HEK293T (cell line): ENCODE measurements around the gene ADCY1.

ENCODE experiments used
- CTCF ChIA-PET: fragments of 350-600 bp; formaldehyde crosslinking; extraction: SDS; loops from one replicate; lab custom pipeline; 2021; ENCODE audit warnings: antibody characterized with exemption, inconsistent platforms; lab: Yijun Ruan, JAX
- POLR2A ChIA-PET: fragments of 350-600 bp; formaldehyde crosslinking; extraction: SDS; loops from one replicate; lab custom pipeline; 2020; ENCODE audit warnings: antibody characterized with exemption, inconsistent platforms; lab: Yijun Ruan, JAX
- DNase-seq: peaks from one replicate; pipeline ENCODE4 v3.0.0; 2012; ENCODE audit warnings: mixed read lengths; ENCODE audit errors: extremely low spot score
- ARNT ChIP-seq: fragments of 450-650 bp; IDR thresholded peaks from 2 replicates; pipeline ENCODE4 v1.6.1; 2017; ENCODE audit warnings: mild to moderate bottlenecking
- BHLHE40 ChIP-seq: fragments of 450-650 bp; IDR thresholded peaks from 2 replicates; pipeline ENCODE4 v1.6.1; 2016; ENCODE audit warnings: mild to moderate bottlenecking, moderate library complexity, borderline replicate concordance
- CTBP1 ChIP-seq: fragments of 450-650 bp; IDR thresholded peaks from 2 replicates; pipeline ENCODE4 v1.6.1; 2016; ENCODE audit warnings: borderline replicate concordance
- ELF4 ChIP-seq: fragments of 450-650 bp; IDR thresholded peaks from 2 replicates; pipeline ENCODE4 v1.6.1; 2017; ENCODE audit warnings: antibody characterized with exemption
- FOXA1 ChIP-seq: fragments of 450-650 bp; IDR thresholded peaks from 2 replicates; pipeline ENCODE4 v1.6.1; 2016; ENCODE audit warnings: mild to moderate bottlenecking
- FOXK2 ChIP-seq: fragments of 450-650 bp; IDR thresholded peaks from 2 replicates; pipeline ENCODE4 v1.6.1; 2016; ENCODE audit warnings: mild to moderate bottlenecking
- FOXM1 ChIP-seq: fragments of 450-650 bp; IDR thresholded peaks from 2 replicates; pipeline ENCODE4 v1.6.1; 2017; ENCODE audit warnings: mild to moderate bottlenecking, borderline replicate concordance
- HDGF ChIP-seq: fragments of 450-650 bp; IDR thresholded peaks from 2 replicates; pipeline ENCODE4 v1.6.1; 2017; ENCODE audit warnings: antibody characterized with exemption, borderline replicate concordance
- L3MBTL2 ChIP-seq: fragments of 450-650 bp; conservative IDR thresholded peaks from 2 replicates; pipeline ENCODE4 v1.6.1; 2016; ENCODE audit warnings: mild to moderate bottlenecking
- LEF1 ChIP-seq: fragments of 450-650 bp; IDR thresholded peaks from 2 replicates; pipeline ENCODE4 v1.6.1; 2017; ENCODE audit warnings: mild to moderate bottlenecking, borderline replicate concordance
- NFRKB ChIP-seq: fragments of 450-650 bp; IDR thresholded peaks from 2 replicates; pipeline ENCODE4 v1.6.1; 2016; ENCODE audit warnings: mild to moderate bottlenecking, moderate library complexity
- SP1 ChIP-seq: fragments of 450-650 bp; IDR thresholded peaks from 2 replicates; pipeline ENCODE4 v1.6.1; 2017
- SUZ12 ChIP-seq: fragments of 450-650 bp; IDR thresholded peaks from 2 replicates; pipeline ENCODE4 v1.6.1; 2016; ENCODE audit warnings: mild to moderate bottlenecking
- TARDBP ChIP-seq: fragments of 450-650 bp; IDR thresholded peaks from 2 replicates; pipeline ENCODE4 v1.6.1; 2016
- ZNF384 ChIP-seq: fragments of 450-650 bp; IDR thresholded peaks from 2 replicates; pipeline ENCODE4 v1.6.1; 2016
- TF ChIP-seq, protein P1 (sequence below): fragments of 450-650 bp; IDR thresholded peaks from 2 replicates; pipeline ENCODE4 v1.6.1; 2016

Gene ADCY1

DNA sequence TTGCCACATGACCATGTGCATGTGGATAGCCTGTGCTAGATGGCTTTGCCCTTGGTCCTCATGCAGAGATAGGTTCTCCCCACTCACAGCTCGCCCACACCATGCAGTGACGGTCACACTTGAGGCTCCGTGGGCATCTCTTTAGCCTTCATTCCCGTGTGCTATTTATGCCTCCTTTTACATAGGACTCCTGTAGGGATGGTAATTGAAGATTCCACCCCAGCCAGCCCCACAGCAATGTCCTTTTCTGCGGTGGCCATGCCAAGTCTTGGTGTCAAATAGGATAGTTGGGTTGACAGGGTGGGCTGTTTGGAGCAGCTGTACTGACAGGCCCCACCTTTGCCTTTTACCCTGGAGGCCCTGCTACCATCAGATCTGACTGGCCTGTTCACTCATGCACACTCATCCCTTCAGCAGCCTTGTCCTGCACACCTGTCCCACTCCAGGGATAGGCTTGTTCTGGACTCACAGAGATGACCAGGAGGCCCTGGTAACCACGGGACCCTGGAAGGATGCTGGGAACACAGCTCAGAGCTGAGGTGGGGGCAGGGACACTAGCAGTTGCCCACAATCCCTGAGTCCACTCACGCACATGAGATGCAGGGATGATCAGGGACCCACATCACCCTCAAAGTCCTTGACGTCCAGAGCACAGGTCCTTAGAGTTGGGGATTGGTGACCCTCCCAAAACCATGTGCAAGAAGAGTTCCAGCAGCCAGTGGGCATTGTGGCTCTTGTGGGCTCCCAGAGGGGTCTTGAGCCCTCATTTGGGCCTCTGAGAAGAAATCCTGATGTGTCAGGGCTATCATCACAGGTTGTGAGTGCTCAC, 71.2 kb downstream of the ADCY1 start:
- ChIA-PET CTCF (no interaction called here), POLR2A (no interaction called here)
- no peak for DNase-seq
- TF ChIP-seq NFRKB (no peak), ARNT (no peak), FOXK2 (no peak), TARDBP (no peak), BHLHE40 (no peak), ZNF384 (no peak), HDGF (no peak), FOXA1 (no peak), ELF4 (no peak)
- TF ChIP-seq, protein P1, sequence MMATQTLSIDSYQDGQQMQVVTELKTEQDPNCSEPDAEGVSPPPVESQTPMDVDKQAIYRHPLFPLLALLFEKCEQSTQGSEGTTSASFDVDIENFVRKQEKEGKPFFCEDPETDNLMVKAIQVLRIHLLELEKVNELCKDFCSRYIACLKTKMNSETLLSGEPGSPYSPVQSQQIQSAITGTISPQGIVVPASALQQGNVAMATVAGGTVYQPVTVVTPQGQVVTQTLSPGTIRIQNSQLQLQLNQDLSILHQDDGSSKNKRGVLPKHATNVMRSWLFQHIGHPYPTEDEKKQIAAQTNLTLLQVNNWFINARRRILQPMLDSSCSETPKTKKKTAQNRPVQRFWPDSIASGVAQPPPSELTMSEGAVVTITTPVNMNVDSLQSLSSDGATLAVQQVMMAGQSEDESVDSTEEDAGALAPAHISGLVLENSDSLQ: no peak

GRCh38 chr7:45646207-45646821, 72.1 kb downstream of the ADCY1 start:
- POLR2A ChIA-PET: no interaction called here
- DNase-seq: no peak
- CTCF ChIA-PET: no interaction called here
- TF ChIP-seq FOXK2 (no peak), LEF1 (no peak), FOXA1 (no peak), HDGF (no peak), FOXM1 (no peak), SP1 (no peak), CTBP1 (no peak), ARNT (no peak), SUZ12 (no peak), ZNF384 (no peak), BHLHE40 (no peak), L3MBTL2 (no peak), ELF4 (no peak)
- TF ChIP-seq, protein P1: no peak

DNA sequence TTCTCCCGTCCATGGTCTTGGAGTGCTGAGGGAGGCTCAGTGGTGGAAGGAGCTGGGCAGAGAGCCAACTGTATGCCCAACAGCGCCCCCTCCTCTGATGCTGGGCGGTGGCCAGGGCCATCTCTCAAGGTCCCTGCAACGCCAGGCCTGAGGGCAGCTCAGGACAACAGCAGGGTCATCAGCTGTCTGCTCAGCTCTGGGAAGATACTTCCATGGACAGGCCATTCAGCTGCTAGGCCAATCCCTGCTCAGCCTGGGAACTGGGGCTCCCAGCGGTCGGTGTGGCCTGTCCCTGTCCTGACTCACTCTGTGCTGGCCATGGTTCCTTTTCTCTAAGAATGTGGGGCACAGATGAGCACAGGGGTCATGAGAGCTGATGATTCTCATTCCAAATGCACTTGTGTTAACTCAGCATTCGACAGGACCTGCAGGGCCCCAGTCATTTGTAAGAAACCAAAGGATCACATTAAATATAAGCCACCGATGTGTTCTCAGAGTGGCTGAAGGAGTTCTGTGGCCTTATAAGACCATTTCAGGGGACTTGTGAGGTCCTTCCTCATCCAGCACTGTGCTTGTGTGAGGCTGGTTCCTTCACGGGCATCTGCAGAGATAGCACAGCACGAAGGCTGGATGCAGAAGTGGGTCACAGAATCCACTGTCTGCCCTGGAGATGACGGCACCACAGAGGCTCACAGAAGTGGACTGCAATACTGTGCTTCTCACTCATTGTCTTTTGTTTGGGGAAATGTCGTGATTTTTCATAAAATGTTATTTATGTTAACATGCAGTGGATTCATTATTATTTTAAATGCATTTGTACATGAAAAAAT, 73.0 kb downstream of the ADCY1 start:
- TF ChIP-seq LEF1 (no peak), ELF4 (no peak), TARDBP (no peak), FOXA1 (no peak), BHLHE40 (no peak), FOXM1 (no peak), ARNT (no peak), SUZ12 (no peak), L3MBTL2 (no peak), NFRKB (no peak), CTBP1 (no peak), ZNF384 (no peak)
- TF ChIP-seq, protein P1: no peak
- POLR2A ChIA-PET: no interaction called here
- no peak for DNase-seq
- CTCF ChIA-PET: interaction anchor here (0.6 kb wide), 1 partner anchor 72 kb away, joined by 3 read pairs; no protein-coding TSS in a partner anchor

DNA sequence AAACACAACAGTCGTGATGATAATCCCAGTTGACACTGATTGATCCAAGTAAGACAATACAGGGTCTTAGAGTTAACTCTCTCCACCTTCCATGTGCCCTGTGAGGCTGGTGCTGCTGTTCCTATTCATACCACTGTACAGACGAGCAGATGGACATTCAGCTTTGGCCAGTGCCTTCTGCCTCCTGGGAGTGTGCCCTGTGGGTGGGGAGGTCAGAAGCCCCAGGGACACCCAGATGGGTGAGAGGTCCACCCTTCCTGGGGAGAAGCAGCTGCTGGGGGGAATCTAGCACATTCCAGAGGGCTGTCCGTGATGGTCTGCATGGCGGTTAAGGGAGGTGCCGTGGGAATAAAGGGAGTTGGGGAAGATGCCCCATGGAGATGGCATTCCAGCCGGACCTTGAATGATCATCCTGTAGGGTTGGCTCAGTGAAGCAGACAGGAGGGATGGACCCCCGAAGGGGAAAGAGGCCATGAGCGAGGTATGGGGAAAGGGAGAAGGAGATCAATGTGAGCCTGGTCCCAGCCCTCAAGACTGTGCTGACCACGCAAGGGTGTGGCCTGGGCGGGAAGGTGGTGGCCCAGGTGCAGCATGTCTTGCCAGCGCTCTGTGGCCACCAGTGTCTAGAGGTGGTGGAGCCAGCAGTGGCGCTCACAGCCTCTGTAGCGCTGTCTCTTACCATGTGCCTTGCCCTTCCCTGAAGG, 74.0 kb downstream of the ADCY1 start:
- TF ChIP-seq ELF4 (no peak), FOXK2 (no peak), ARNT (no peak), LEF1 (no peak), CTBP1 (no peak), ZNF384 (no peak), FOXA1 (no peak), BHLHE40 (no peak), SP1 (no peak), TARDBP (no peak), FOXM1 (no peak), NFRKB (no peak), L3MBTL2 (no peak), HDGF (no peak)
- TF ChIP-seq, protein P1: no peak
- CTCF ChIA-PET: no interaction called here
- POLR2A ChIA-PET: no interaction called here
- DNase-seq: no peak
